H1 (cell line): ENCODE data around the gene SLC26A6. TPM values are rescaled to one million over a fixed set of nuclear protein-coding genes. Genes with fewer than 3 reads are reported as not detected.

ENCODE experiments used
- CTCF ChIA-PET: fragments of 300-600 bp; sonication (Branson Sonifier 250); formaldehyde crosslinking; loops from one replicate; lab custom pipeline; 2021; ENCODE audit not compliant: partially characterized antibody; lab: Charles Lee
- POLR2A ChIA-PET: fragments of 300-600 bp; sonication (Branson Sonifier 250); formaldehyde crosslinking; loops from one replicate; lab custom pipeline; 2021; ENCODE audit warnings: inconsistent platforms; ENCODE audit not compliant: partially characterized antibody; lab: Charles Lee
- DNase-seq, 2 experiments: peaks; one replicate each; pipeline versions ENCODE4 v3.0.0 to v3.0.0-alpha.2; 2010 to 2022; ENCODE audit warnings: low spot score in 2 of 2, low read depth in 1 of 2, mixed read lengths in 1 of 2
- FAIRE-seq: peaks from 2 replicates; lab custom pipeline; 2011; peaks lifted over from hg19 to GRCh38; lab: Jason Lieb, UNC
- H2AFZ ChIP-seq: 2 replicates; pipeline ENCODE4 v1.8.1; 2012; ENCODE audit warnings: low read length, inconsistent platforms
- H2AK5ac ChIP-seq: 2 replicates; pipeline ENCODE4 v1.6.1; 2013; ENCODE audit warnings: low read depth, low read length
- H2BK120ac ChIP-seq: replicated peaks from 2 replicates; pipeline ENCODE3; 2013; ENCODE audit warnings: low read depth, low read length, inconsistent platforms
- H2BK12ac ChIP-seq: 2 replicates; pipeline ENCODE4 v1.6.1; 2013; ENCODE audit warnings: low read depth, low read length
- H2BK15ac ChIP-seq: 2 replicates; pipeline ENCODE4 v1.6.1; 2013; ENCODE audit warnings: low read length
- H2BK20ac ChIP-seq: 2 replicates; pipeline ENCODE4 v1.6.1; 2013; ENCODE audit warnings: low read length
- H2BK5ac ChIP-seq: 2 replicates; pipeline ENCODE4 v1.6.1; 2013; ENCODE audit warnings: low read depth, low read length
- H3K14ac ChIP-seq: 2 replicates; pipeline ENCODE4 v1.6.1; 2013; ENCODE audit warnings: inconsistent platforms; ENCODE audit not compliant: insufficient read length
- H3K18ac ChIP-seq: 2 replicates; pipeline ENCODE4 v1.6.1; 2013; ENCODE audit warnings: low read length; ENCODE audit errors: extremely low read depth
- H3K23ac ChIP-seq: 2 replicates; pipeline ENCODE4 v1.6.1; 2013; ENCODE audit warnings: inconsistent platforms; ENCODE audit not compliant: insufficient read length
- H3K23me2 ChIP-seq: 2 replicates; pipeline ENCODE4 v1.6.1; 2013; ENCODE audit warnings: low read depth, low read length
- H3K27ac ChIP-seq: 2 replicates; pipeline ENCODE4 v1.6.1; 2011; ENCODE audit warnings: low read depth, low read length, inconsistent platforms
- H3K27me3 ChIP-seq, 4 experiments: replicated peaks in 1 of 4; 1 replicate in 1 of 4; 2 replicates in 3 of 4; pipeline versions ENCODE4 v1.6.1 to v1.8.1; 2011 to 2013; ENCODE audit warnings: low read length in 3 of 4, mild to moderate bottlenecking in 3 of 4, inconsistent platforms in 2 of 4, mixed read lengths in 2 of 4, moderate library complexity in 1 of 4; ENCODE audit not compliant: control insufficient read depth in 3 of 4, insufficient read depth in 3 of 4; ENCODE audit errors: extremely low read depth in 1 of 4
- H3K36me3 ChIP-seq, 4 experiments: 2 replicates each; pipeline versions ENCODE4 v1.6.1 to v1.8.1; 2011 to 2013; ENCODE audit warnings: mild to moderate bottlenecking in 4 of 4, low read length in 3 of 4, moderate library complexity in 2 of 4, control low read depth in 1 of 4, inconsistent platforms in 1 of 4; ENCODE audit not compliant: insufficient read depth in 4 of 4, control insufficient read depth in 2 of 4
- H3K4ac ChIP-seq: replicated peaks from 2 replicates; pipeline ENCODE3; 2013; ENCODE audit warnings: low read length, low read depth, mixed read lengths, inconsistent platforms; ENCODE audit not compliant: insufficient read length
- H3K4me1 ChIP-seq, 4 experiments: replicated peaks in 1 of 4; 1 replicate in 1 of 4; 2 replicates in 3 of 4; pipeline versions ENCODE4 v1.6.1 to v1.8.1; 2011 to 2013; ENCODE audit warnings: low read length in 3 of 4, inconsistent platforms in 2 of 4, mixed read lengths in 1 of 4; ENCODE audit not compliant: insufficient read depth in 4 of 4, control insufficient read depth in 3 of 4
- H3K4me2 ChIP-seq, 2 experiments: 2 replicates each; pipeline versions ENCODE4 v1.6.1 to v1.8.1; 2011 to 2013; ENCODE audit warnings: low read depth in 2 of 2, low read length in 2 of 2, control low read depth in 1 of 2, inconsistent platforms in 1 of 2, mild to moderate bottlenecking in 1 of 2; ENCODE audit not compliant: insufficient read depth in 1 of 2
- H3K4me3 ChIP-seq, 4 experiments: fragments of 200-600, 300-600 bp in 1 of 4; sonication (generic), shearing (Covaris generic), sonication (Bioruptor Twin) in 1 of 4; 2 replicates each; pipeline versions ENCODE4 v1.5.1 to v1.8.1; 2011 to 2016; ENCODE audit warnings: low read length in 4 of 4, low read depth in 3 of 4, control low read depth in 2 of 4, inconsistent platforms in 2 of 4, mild to moderate bottlenecking in 2 of 4, mixed read lengths in 1 of 4, moderate library complexity in 1 of 4; ENCODE audit not compliant: insufficient read depth in 2 of 4; ENCODE audit errors: extremely low read depth in 1 of 4
- H3K56ac ChIP-seq: replicated peaks from 2 replicates; pipeline ENCODE3; 2013; ENCODE audit warnings: low read depth, mild to moderate bottlenecking, mixed read lengths, low read length, inconsistent platforms; ENCODE audit not compliant: insufficient read length
- H3K79me1 ChIP-seq: 2 replicates; pipeline ENCODE4 v1.6.1; 2013; ENCODE audit warnings: low read depth, low read length, control low read depth
- H3K79me2 ChIP-seq, 2 experiments: 2 replicates each; pipeline versions ENCODE4 v1.6.1 to v1.8.1; 2012 to 2013; ENCODE audit warnings: low read length in 2 of 2, mild to moderate bottlenecking in 2 of 2, inconsistent platforms in 1 of 2; ENCODE audit not compliant: insufficient read depth in 2 of 2, control insufficient read depth in 1 of 2
- H3K9ac ChIP-seq, 4 experiments: replicated peaks in 1 of 4; 1 replicate in 1 of 4; 2 replicates in 3 of 4; pipeline versions ENCODE4 v1.6.1 to v1.8.1; 2011 to 2013; ENCODE audit warnings: low read depth in 3 of 4, low read length in 3 of 4, control low read depth in 2 of 4, mild to moderate bottlenecking in 2 of 4, moderate library complexity in 2 of 4, inconsistent platforms in 1 of 4; ENCODE audit errors: extremely low read depth in 1 of 4
- H3K9me3 ChIP-seq, 2 experiments: 2 replicates each; pipeline versions ENCODE4 v1.6.1 to v1.8.1; 2012 to 2013; ENCODE audit warnings: mild to moderate bottlenecking in 2 of 2, moderate library complexity in 2 of 2, control low read depth in 1 of 2, inconsistent platforms in 1 of 2, low read depth in 1 of 2, low read length in 1 of 2, mixed read lengths in 1 of 2; ENCODE audit not compliant: insufficient read depth in 2 of 2
- H4K20me1 ChIP-seq, 2 experiments: replicated peaks in 1 of 2; 2 replicates each; pipeline versions ENCODE3 to v1.8.1; 2011 to 2013; ENCODE audit warnings: inconsistent platforms in 2 of 2, low read length in 2 of 2, mild to moderate bottlenecking in 1 of 2; ENCODE audit not compliant: insufficient read depth in 2 of 2, control insufficient read depth in 1 of 2
- H4K5ac ChIP-seq: 2 replicates; pipeline ENCODE4 v1.6.1; 2013; ENCODE audit warnings: low read length, low read depth, mixed read lengths, inconsistent platforms; ENCODE audit not compliant: insufficient read length
- H4K8ac ChIP-seq: 2 replicates; pipeline ENCODE4 v1.8.0; 2013; ENCODE audit warnings: mild to moderate bottlenecking, moderate library complexity, low read length, inconsistent platforms; ENCODE audit not compliant: insufficient read depth; ENCODE audit errors: extremely low read depth
- H4K91ac ChIP-seq: replicated peaks from 2 replicates; pipeline ENCODE3; 2013; ENCODE audit warnings: low read length, mixed read lengths, inconsistent platforms; ENCODE audit not compliant: insufficient read length
- ATF3 ChIP-seq: IDR thresholded peaks from 2 replicates; pipeline ENCODE4 v1.6.1; 2011; ENCODE audit warnings: low read depth, mild to moderate bottlenecking, low read length; ENCODE audit not compliant: insufficient read depth
- CHD2 ChIP-seq: IDR thresholded peaks from 2 replicates; pipeline ENCODE4 v1.6.1; 2012; ENCODE audit warnings: low read length, improper control_type of control experiment
- RFX5 ChIP-seq: IDR thresholded peaks from 2 replicates; pipeline ENCODE4 v1.6.1; 2011; ENCODE audit warnings: low read depth, low read length, improper control_type of control experiment, borderline replicate concordance
- RXRA ChIP-seq: IDR thresholded peaks from 2 replicates; pipeline ENCODE4 v1.6.1; 2011; ENCODE audit warnings: low read depth, mild to moderate bottlenecking, low read length, moderate library complexity; ENCODE audit not compliant: insufficient read depth
- WGBS, 2 experiments: shearing (Covaris generic) in 1 of 2; methylation state at CpG; one replicate each; pipeline versions ENCODE4 v1.1.6 to v1.1.7; 2013 to 2015; ENCODE audit warnings: low lambda C conversion rate in 2 of 2, mixed read lengths in 2 of 2, inconsistent platforms in 1 of 2, low coverage in 1 of 2, missing lambda C conversion rate in 1 of 2; ENCODE audit not compliant: insufficient replicate concordance in 2 of 2, insufficient coverage in 1 of 2, insufficient read length in 1 of 2; ENCODE audit errors: extremely low coverage in 1 of 2, missing lambda C conversion rate in 1 of 2; 5-methylcytosine and 5-hydroxymethylcytosine counted together
- polyA plus RNA-seq, 7 experiments: library from polyadenylated mRNA; depleted of rRNA in 3 of 7; stranded (reverse) in 5 of 7; unstranded in 2 of 7; fragments of >200 nt in 5 of 7; fragments of 200-250 nt in 2 of 7; gene quantifications; 1 replicate in 5 of 7; 2 replicates in 1 of 7; 4 replicates in 1 of 7; pipeline versions ENCODE4 v1.2.1 to v1.2.3, GENCODE V29; 2011 to 2013; ENCODE audit warnings: missing spikeins in 2 of 7, mixed read lengths in 2 of 7
- total RNA-seq: library from RNA; stranded (reverse); fragmentation: NEBNext Ultra II Directional; extraction: Animal tissue kit (Norgen Biotek cat#: 25700); gene quantifications from 2 replicates; pipeline ENCODE4 v1.2.1, GENCODE V29; 2021

The SLC26A6 gene
- total and polyA plus RNA-seq, 2 of the 8 experiments (the other 6 are each of a cell fraction or from before 2014, with no cell fraction given), result 50.4 to 58.0 TPM

- DNase-seq (no peak), FAIRE-seq (no peak)
- Histone ChIP-seq H2AK5ac (no peak overlapping the region), H3K27me3 (peaks cover 0 to 5% (median 3%) of the 10 kb centered on the region in 4 experiments; a peak in 3 of 7 replicates), H4K5ac (peak overlapping the region; percentile 3), H2BK5ac (0 out of 2 replicates have a peak overlapping the region, but pooled peaks have one; percentile 69), H3K4me1 (peaks cover 0 to 16% (median 15%) of the 10 kb centered on the region in 4 experiments; a peak in 6 of 7 replicates), H3K23me2 (peaks cover 11% of the 10 kb centered on the region; the same call in 1 of the 2 replicates), H3K23ac (no peak overlapping the region), H2BK120ac (no peak overlapping the region), H3K14ac (no peak overlapping the region), H2BK20ac (no peak overlapping the region), H3K56ac (no peak overlapping the region), H3K9me3 (no peaks in the 10 kb centered on the region), H2BK12ac (no peak overlapping the region), H3K18ac (no peak overlapping the region), H4K8ac (peak overlapping the region; percentile 7; the same call in 1 of the 2 replicates), H3K79me2 (no peaks in the 10 kb centered on the region), H2AFZ (no peak overlapping the region), H3K36me3 (peaks cover 0 to 9% (median 5%) of the 10 kb centered on the region in 4 experiments; a peak in 5 of 8 replicates), H4K91ac (no peak overlapping the region), H3K4me3 (peak overlapping the region in 3 of 4 experiments; percentile 28 to 61 (median 29); a peak in 4 of 8 replicates), H3K9ac (0 out of 7 replicates have a peak overlapping the region, but pooled peaks of 1 of the 4 experiments have one; percentile 55), H3K4ac (peak overlapping the region; percentile 93), H4K20me1 (peaks cover 6 to 30% of the 10 kb centered on the region in 2 experiments), H3K79me1 (no peaks in the 10 kb centered on the region; the same call in 1 of the 2 replicates), H3K27ac (no peak overlapping the region), H2BK15ac (peak overlapping the region; percentile 75), H3K4me2 (peak overlapping the region; percentile 74 to 81)
- POLR2A ChIA-PET, result interaction anchor here (0.7 to 10.5 kb wide), 6 partner anchors 8 to 208 kb away, joined by 3 to 111 read pairs (median 6); partner anchors contain the start of genes ATRIP, CELSR3 and SLC26A6
- CTCF ChIA-PET, result interaction anchor here (1.4 to 2.6 kb wide), 3 partner anchors 20 to 223 kb away, joined by 3 to 11 read pairs (median 3); partner anchors contain the start of genes PFKFB4 and SLC26A6
- WGBS, 2 experiments, result 94% methylated on average over 12 of the region's 12 CpGs; no CpG with 5 or more reads in 1 of the 2 experiments
- TF ChIP-seq RXRA, result no peak
- TF ChIP-seq CHD2, result no peak
- no peak for TF ChIP-seq RFX5
- no peak for TF ChIP-seq ATF3
These were observed 19.8 kb upstream of the SLC26A6 start for GRCh38 chr3:48655063-48655462.
